Activated CD4-positive, alpha-beta T cell treated with anti-CD3 and anti-CD28 coated beads, Interleukin-2, amount 10 ng/mL, durations not matched to agents 7 days and 5 days (primary cell): ENCODE measurements around the gene SDC3. TPM values are rescaled to one million over a fixed set of nuclear protein-coding genes. Genes with fewer than 3 reads are reported as not detected.

ENCODE experiments used
- CTCF ChIA-PET: fragments of 350-600 bp; sonication (Branson Sonifier 250); formaldehyde crosslinking; loops from one replicate; lab custom pipeline; 2021; ENCODE audit warnings: antibody characterized with exemption; lab: Charles Lee
- POLR2A ChIA-PET: fragments of 350-600 bp; sonication (Branson Sonifier 250); formaldehyde crosslinking; loops from one replicate; lab custom pipeline; 2021; ENCODE audit warnings: antibody characterized with exemption; lab: Charles Lee
- DNase-seq: peaks from one replicate; pipeline ENCODE4 v3.0.0-alpha.2; 2020
- H3K27ac Mint-ChIP-seq: one replicate; pipeline ENCODE4 v1.8.0; 2021; ENCODE audit warnings: mild to moderate bottlenecking, moderate library complexity, mixed read lengths
- H3K27me3 Mint-ChIP-seq: one replicate; pipeline ENCODE4 v1.8.0; 2021; ENCODE audit warnings: mixed read lengths
- H3K36me3 Mint-ChIP-seq: one replicate; pipeline ENCODE4 v1.8.0; 2021; ENCODE audit warnings: low read depth, mixed read lengths
- H3K4me1 Mint-ChIP-seq: one replicate; pipeline ENCODE4 v1.8.0; 2021; ENCODE audit warnings: mixed read lengths
- H3K4me3 Mint-ChIP-seq: one replicate; pipeline ENCODE4 v1.8.0; 2021; ENCODE audit warnings: mild to moderate bottlenecking, moderate library complexity, mixed read lengths
- H3K9me3 Mint-ChIP-seq: one replicate; pipeline ENCODE4 v1.8.0; 2021; ENCODE audit warnings: mixed read lengths
- total RNA-seq, 2 experiments: library from RNA; stranded (reverse); gene quantifications; one replicate each; pipeline ENCODE4 v1.2.3, GENCODE V29; 2021

SDC3 gene
- total RNA-seq, 2 experiments from 2014 or later = 0.10 to 0.12 TPM

GRCh38 chr1:30900486-30900885, 8.1 kb downstream of the SDC3 start:
- H3K36me3 Mint-ChIP-seq = no peaks in the 10 kb centered on the region
- POLR2A ChIA-PET = no interaction called here
- no peak overlapping the region for H3K27ac Mint-ChIP-seq
- no peaks in the 10 kb centered on the region for H3K9me3 Mint-ChIP-seq
- no peak overlapping the region for H3K4me3 Mint-ChIP-seq
- no peak for DNase-seq
- CTCF ChIA-PET = interaction anchor here (0.6 to 1.0 kb wide), 2 partner anchors 8 to 100 kb away, joined by 3 read pairs; no protein-coding TSS in a partner anchor
- H3K4me1 Mint-ChIP-seq = no peaks in the 10 kb centered on the region
- H3K27me3 Mint-ChIP-seq = peaks cover 15% of the 10 kb centered on the region

- ChIA-PET POLR2A (no interaction called here), CTCF (no interaction called here)
- no peak for DNase-seq
- Mint-ChIP-seq H3K36me3 (no peaks in the 10 kb centered on the region), H3K4me1 (no peaks in the 10 kb centered on the region), H3K27me3 (peaks cover 13% of the 10 kb centered on the region), H3K4me3 (no peak overlapping the region), H3K27ac (no peak overlapping the region), H3K9me3 (no peaks in the 10 kb centered on the region)
Observed at GRCh38 chr1:30899577-30900389, 8.8 kb downstream of the SDC3 start.

GRCh38 chr1:30898031-30898815, 10.3 kb downstream of the SDC3 start:
- POLR2A ChIA-PET = no interaction called here
- Mint-ChIP-seq H3K36me3 (no peaks in the 10 kb centered on the region), H3K4me3 (no peak overlapping the region), H3K9me3 (no peaks in the 10 kb centered on the region), H3K27ac (no peak overlapping the region), H3K4me1 (no peaks in the 10 kb centered on the region), H3K27me3 (peaks cover 8% of the 10 kb centered on the region)
- CTCF ChIA-PET = no interaction called here
- no peak for DNase-seq

GRCh38 chr1:30896905-30897304, 11.7 kb downstream of the SDC3 start:
- Mint-ChIP-seq H3K27me3 (peaks cover 6% of the 10 kb centered on the region), H3K27ac (no peak overlapping the region), H3K4me3 (no peak overlapping the region), H3K9me3 (no peaks in the 10 kb centered on the region), H3K4me1 (no peaks in the 10 kb centered on the region), H3K36me3 (no peaks in the 10 kb centered on the region)
- ChIA-PET CTCF (interaction anchor here (1.0 kb wide), 1 partner anchor 14 kb away, joined by 3 read pairs; no protein-coding TSS in a partner anchor), POLR2A (no interaction called here)
- no peak for DNase-seq

GRCh38 chr1:30895944-30896660, 12.5 kb downstream of the SDC3 start:
- no peaks in the 10 kb centered on the region for H3K4me1 Mint-ChIP-seq
- no peaks in the 10 kb centered on the region for H3K36me3 Mint-ChIP-seq
- H3K27me3 Mint-ChIP-seq = peaks cover 6% of the 10 kb centered on the region
- H3K27ac Mint-ChIP-seq = no peak overlapping the region
- no peaks in the 10 kb centered on the region for H3K9me3 Mint-ChIP-seq
- no peak overlapping the region for H3K4me3 Mint-ChIP-seq
- ChIA-PET POLR2A (interaction anchor here (0.6 kb wide), 1 partner anchor 36 kb away, joined by 3 read pairs; no protein-coding TSS in a partner anchor), CTCF (no interaction called here)
- DNase-seq = no peak

GRCh38 chr1:30895382-30895943, 13.1 kb downstream of the SDC3 start:
- Mint-ChIP-seq H3K4me1 (no peaks in the 10 kb centered on the region), H3K9me3 (no peaks in the 10 kb centered on the region), H3K27me3 (peaks cover 6% of the 10 kb centered on the region), H3K27ac (no peak overlapping the region), H3K36me3 (no peaks in the 10 kb centered on the region), H3K4me3 (no peak overlapping the region)
- POLR2A ChIA-PET = interaction anchor here (0.6 kb wide), 1 partner anchor 37 kb away, joined by 3 read pairs; no protein-coding TSS in a partner anchor
- CTCF ChIA-PET = no interaction called here
- DNase-seq = no peak

- Mint-ChIP-seq H3K27me3 (peaks cover 6% of the 10 kb centered on the region), H3K36me3 (no peaks in the 10 kb centered on the region), H3K4me1 (no peaks in the 10 kb centered on the region), H3K9me3 (no peaks in the 10 kb centered on the region), H3K4me3 (no peak overlapping the region), H3K27ac (no peak overlapping the region)
- POLR2A ChIA-PET = no interaction called here
- DNase-seq = no peak
- CTCF ChIA-PET = no interaction called here
Observed at GRCh38 chr1:30894508-30894973, 14.0 kb downstream of the SDC3 start.

GRCh38 chr1:30893776-30894507, 14.6 kb downstream of the SDC3 start:
- H3K27ac Mint-ChIP-seq = no peak overlapping the region
- no peak for DNase-seq
- H3K4me1 Mint-ChIP-seq = no peaks in the 10 kb centered on the region
- H3K4me3 Mint-ChIP-seq = no peak overlapping the region
- ChIA-PET POLR2A (no interaction called here), CTCF (interaction anchor here (1.3 kb wide), 1 partner anchor 27 kb away, joined by 3 read pairs; no protein-coding TSS in a partner anchor)
- no peaks in the 10 kb centered on the region for H3K36me3 Mint-ChIP-seq
- H3K27me3 Mint-ChIP-seq = peaks cover 6% of the 10 kb centered on the region
- H3K9me3 Mint-ChIP-seq = no peaks in the 10 kb centered on the region

GRCh38 chr1:30892671-30893073, 15.9 kb downstream of the SDC3 start:
- H3K27me3 Mint-ChIP-seq = peaks cover 6% of the 10 kb centered on the region
- no peak overlapping the region for H3K27ac Mint-ChIP-seq
- no peaks in the 10 kb centered on the region for H3K36me3 Mint-ChIP-seq
- H3K4me3 Mint-ChIP-seq = no peak overlapping the region
- ChIA-PET CTCF (interaction anchor here (1.1 to 1.3 kb wide), 2 partner anchors 8 to 25 kb away, joined by 3 read pairs; no protein-coding TSS in a partner anchor), POLR2A (no interaction called here)
- no peaks in the 10 kb centered on the region for H3K4me1 Mint-ChIP-seq
- DNase-seq = no peak
- H3K9me3 Mint-ChIP-seq = no peaks in the 10 kb centered on the region

- Mint-ChIP-seq H3K9me3 (no peaks in the 10 kb centered on the region), H3K27me3 (peaks cover 3% of the 10 kb centered on the region), H3K4me1 (no peaks in the 10 kb centered on the region), H3K36me3 (no peaks in the 10 kb centered on the region), H3K27ac (no peak overlapping the region), H3K4me3 (no peak overlapping the region)
- ChIA-PET CTCF (interaction anchor here (1.4 kb wide), 1 partner anchor 18 kb away, joined by 4 read pairs; no protein-coding TSS in a partner anchor), POLR2A (no interaction called here)
- no peak for DNase-seq
Observed at GRCh38 chr1:30891227-30891552, 17.4 kb downstream of the SDC3 start.

- Mint-ChIP-seq H3K4me1 (no peaks in the 10 kb centered on the region), H3K27ac (no peak overlapping the region), H3K36me3 (no peaks in the 10 kb centered on the region), H3K4me3 (no peak overlapping the region), H3K9me3 (no peaks in the 10 kb centered on the region), H3K27me3 (no peaks in the 10 kb centered on the region)
- ChIA-PET CTCF (interaction anchor here (1.4 kb wide), 1 partner anchor 18 kb away, joined by 4 read pairs; no protein-coding TSS in a partner anchor), POLR2A (no interaction called here)
- DNase-seq = no peak
Observed at GRCh38 chr1:30890502-30891226, 17.9 kb downstream of the SDC3 start.
